ENCODE results near the gene CD99. TPM values are rescaled to one million over a fixed set of nuclear protein-coding genes. Genes with fewer than 3 reads are reported as not detected.
A peak's percentile ranks its signal among the peaks of the same experiment; 100 is the strongest.
"Not testable (repeated sequence)": the region's sequence is repeated elsewhere in the genome, so short reads cannot be mapped to it uniquely, and the experiment has no call there.

The CD99 gene
- total RNA-seq, 5 donors from 2014 or later (not counting 1 experiment from before 2014, with no cell fraction given), result 141 to 294 (median 207) TPM

GRCh38 chrX:2774057-2774456 lies 83.0 kb downstream of the CD99 start:
- ATAC-seq (replicated peaks in 1 of 4) (no peak), DNase-seq (no peak)
- ChIA-PET POLR2A (no interaction called here), CTCF (no interaction called here)
- no peak overlapping the region for H3K27ac ChIP-seq (ENCODE audit: low read length)
- no peak overlapping the region for H3K27ac Mint-ChIP-seq
- H3K4me3 ChIP-seq (ENCODE audit: control insufficient read depth in 1 of 2, extremely low read depth in 1 of 2, low read length in 1 of 2), result no peak overlapping the region
- no peaks in the 10 kb centered on the region for H3K9me3 ChIP-seq
- H3K36me3 Mint-ChIP-seq, result peaks cover 3% of the 10 kb centered on the region
- H3K27me3 ChIP-seq (replicated peaks in 1 of 2; ENCODE audit: control insufficient read depth in 2 of 2, extremely low read depth in 1 of 2, insufficient read depth in 2 of 2, low read length in 1 of 2), result peaks cover 0 to 18% of the 10 kb centered on the region in 2 experiments
- WGBS (ENCODE audit: insufficient coverage), result 93% methylated on average over 1 of the region's 5 CpGs
- no peak overlapping the region for H3K4me3 Mint-ChIP-seq
- no peaks in the 10 kb centered on the region for H3K4me1 ChIP-seq (ENCODE audit: control insufficient read depth in 1 of 2, extremely low read depth in 1 of 2, insufficient read depth in 2 of 2, low read length in 2 of 2)
- no peaks in the 10 kb centered on the region for H3K36me3 ChIP-seq (ENCODE audit: control insufficient read depth in 2 of 2, extremely low read depth in 1 of 2, insufficient read depth in 1 of 2, low read length in 1 of 2)
- peaks cover 16 to 31% of the 10 kb centered on the region in 2 donors for H3K27me3 Mint-ChIP-seq
- H3K4me1 Mint-ChIP-seq, result no peaks in the 10 kb centered on the region
- H3K9me3 Mint-ChIP-seq, result peaks cover 3 to 20% (median 12%) of the 10 kb centered on the region in 3 donors

- no peak overlapping the region for H3K4me3 Mint-ChIP-seq
- peaks cover 3% of the 10 kb centered on the region for H3K36me3 Mint-ChIP-seq
- ChIA-PET CTCF (no interaction called here), POLR2A (no interaction called here)
- Histone ChIP-seq H3K36me3 (ENCODE audit: control insufficient read depth in 2 of 2, extremely low read depth in 1 of 2, insufficient read depth in 1 of 2, low read length in 1 of 2) (no peaks in the 10 kb centered on the region), H3K27me3 (replicated peaks in 1 of 2; ENCODE audit: control insufficient read depth in 2 of 2, extremely low read depth in 1 of 2, insufficient read depth in 2 of 2, low read length in 1 of 2) (peaks cover 0 to 16% of the 10 kb centered on the region in 2 experiments), H3K4me3 (ENCODE audit: control insufficient read depth in 1 of 2, extremely low read depth in 1 of 2, low read length in 1 of 2) (no peak overlapping the region), H3K27ac (ENCODE audit: low read length) (no peak overlapping the region), H3K4me1 (ENCODE audit: control insufficient read depth in 1 of 2, extremely low read depth in 1 of 2, insufficient read depth in 2 of 2, low read length in 2 of 2) (no peaks in the 10 kb centered on the region), H3K9me3 (no peaks in the 10 kb centered on the region)
- peaks cover 16 to 26% of the 10 kb centered on the region in 2 donors for H3K27me3 Mint-ChIP-seq
- H3K27ac Mint-ChIP-seq, result no peak overlapping the region
- WGBS (ENCODE audit: insufficient coverage), result 100% methylated on average over 1 of the region's 3 CpGs
- ATAC-seq (replicated peaks in 1 of 4) (no peak), DNase-seq (no peak)
- no peaks in the 10 kb centered on the region for H3K4me1 Mint-ChIP-seq
- peaks cover 3 to 16% (median 12%) of the 10 kb centered on the region in 3 donors for H3K9me3 Mint-ChIP-seq
These were observed 83.7 kb downstream of the CD99 start for GRCh38 chrX:2774776-2775175.

- peaks cover 10 to 13% (median 11%) of the 10 kb centered on the region in 3 donors for H3K4me1 Mint-ChIP-seq
- DNase-seq; H3K27ac Mint-ChIP-seq; H3K4me3 Mint-ChIP-seq; ATAC-seq (replicated peaks in 1 of 4); H3K9me3 Mint-ChIP-seq; H3K4me1 ChIP-seq (ENCODE audit: control insufficient read depth in 1 of 2, extremely low read depth in 1 of 2, insufficient read depth in 2 of 2, low read length in 2 of 2); H3K36me3 Mint-ChIP-seq; H3K4me3 ChIP-seq (ENCODE audit: control insufficient read depth in 1 of 2, extremely low read depth in 1 of 2, low read length in 1 of 2); H3K27me3 ChIP-seq (replicated peaks in 1 of 2; ENCODE audit: control insufficient read depth in 2 of 2, extremely low read depth in 1 of 2, insufficient read depth in 2 of 2, low read length in 1 of 2); H3K27me3 Mint-ChIP-seq; H3K36me3 ChIP-seq (ENCODE audit: control insufficient read depth in 2 of 2, extremely low read depth in 1 of 2, insufficient read depth in 1 of 2, low read length in 1 of 2); H3K9me3 ChIP-seq; CTCF ChIA-PET; H3K27ac ChIP-seq (ENCODE audit: low read length); POLR2A ChIA-PET: not testable (repeated sequence)
- WGBS (ENCODE audit: insufficient coverage), result 89% methylated on average over 7 of the region's 12 CpGs
These were observed 89.6 kb downstream of the CD99 start for GRCh38 chrX:2780472-2781225.

GRCh38 chrX:2781226-2781571 lies 90.1 kb downstream of the CD99 start:
- peaks cover 10 to 13% (median 11%) of the 10 kb centered on the region in 3 donors for H3K4me1 Mint-ChIP-seq
- CTCF ChIA-PET, result no interaction called here
- POLR2A ChIA-PET, result no interaction called here
- H3K4me3 Mint-ChIP-seq, result no peak overlapping the region
- no peak for ATAC-seq (replicated peaks in 1 of 4)
- Histone ChIP-seq H3K9me3 (no peaks in the 10 kb centered on the region), H3K4me1 (ENCODE audit: control insufficient read depth in 1 of 2, extremely low read depth in 1 of 2, insufficient read depth in 2 of 2, low read length in 2 of 2) (no peaks in the 10 kb centered on the region), H3K27ac (ENCODE audit: low read length) (no peak overlapping the region), H3K36me3 (ENCODE audit: control insufficient read depth in 2 of 2, extremely low read depth in 1 of 2, insufficient read depth in 1 of 2, low read length in 1 of 2) (no peaks in the 10 kb centered on the region), H3K4me3 (ENCODE audit: control insufficient read depth in 1 of 2, extremely low read depth in 1 of 2, low read length in 1 of 2) (no peak overlapping the region), H3K27me3 (replicated peaks in 1 of 2; ENCODE audit: control insufficient read depth in 2 of 2, extremely low read depth in 1 of 2, insufficient read depth in 2 of 2, low read length in 1 of 2) (peaks cover 0 to 2% of the 10 kb centered on the region in 2 experiments)
- H3K36me3 Mint-ChIP-seq, result no peaks in the 10 kb centered on the region
- no peaks in the 10 kb centered on the region for H3K9me3 Mint-ChIP-seq
- peaks cover 3 to 7% of the 10 kb centered on the region in 2 donors for H3K27me3 Mint-ChIP-seq
- DNase-seq, result no peak
- H3K27ac Mint-ChIP-seq, result no peak overlapping the region
- no CpG with 5 or more reads among the region's 1 CpG for WGBS (ENCODE audit: insufficient coverage)

GRCh38 chrX:2781698-2782097 lies 90.6 kb downstream of the CD99 start:
- H3K4me1 Mint-ChIP-seq, result peaks cover 10 to 13% (median 11%) of the 10 kb centered on the region in 3 donors
- CTCF ChIA-PET, result no interaction called here
- H3K27me3 Mint-ChIP-seq, result peaks cover 3 to 7% of the 10 kb centered on the region in 2 donors
- DNase-seq (no peak), ATAC-seq (replicated peaks in 1 of 4) (no peak)
- Histone ChIP-seq H3K9me3 (no peaks in the 10 kb centered on the region), H3K27ac (ENCODE audit: low read length) (no peak overlapping the region), H3K27me3 (replicated peaks in 1 of 2; ENCODE audit: control insufficient read depth in 2 of 2, extremely low read depth in 1 of 2, insufficient read depth in 2 of 2, low read length in 1 of 2) (peaks cover 0 to 2% of the 10 kb centered on the region in 2 experiments), H3K4me1 (ENCODE audit: control insufficient read depth in 1 of 2, extremely low read depth in 1 of 2, insufficient read depth in 2 of 2, low read length in 2 of 2) (no peaks in the 10 kb centered on the region), H3K4me3 (ENCODE audit: control insufficient read depth in 1 of 2, extremely low read depth in 1 of 2, low read length in 1 of 2) (no peak overlapping the region), H3K36me3 (ENCODE audit: control insufficient read depth in 2 of 2, extremely low read depth in 1 of 2, insufficient read depth in 1 of 2, low read length in 1 of 2) (no peaks in the 10 kb centered on the region)
- no peaks in the 10 kb centered on the region for H3K9me3 Mint-ChIP-seq
- no CpG with 5 or more reads among the region's 6 CpGs for WGBS (ENCODE audit: insufficient coverage)
- POLR2A ChIA-PET, result no interaction called here
- peak overlapping the region in 2 of 3 donors; percentile 5 to 43 for H3K4me3 Mint-ChIP-seq
- H3K27ac Mint-ChIP-seq, result peak overlapping the region in 1 of 2 donors; percentile 45
- H3K36me3 Mint-ChIP-seq, result no peaks in the 10 kb centered on the region

GRCh38 chrX:2782171-2782570 lies 91.1 kb downstream of the CD99 start:
- Histone ChIP-seq H3K27me3 (replicated peaks in 1 of 2; ENCODE audit: control insufficient read depth in 2 of 2, extremely low read depth in 1 of 2, insufficient read depth in 2 of 2, low read length in 1 of 2) (peaks cover 0 to 2% of the 10 kb centered on the region in 2 experiments), H3K36me3 (ENCODE audit: control insufficient read depth in 2 of 2, extremely low read depth in 1 of 2, insufficient read depth in 1 of 2, low read length in 1 of 2) (no peaks in the 10 kb centered on the region), H3K4me1 (ENCODE audit: control insufficient read depth in 1 of 2, extremely low read depth in 1 of 2, insufficient read depth in 2 of 2, low read length in 2 of 2) (no peaks in the 10 kb centered on the region), H3K27ac (ENCODE audit: low read length) (no peak overlapping the region), H3K4me3 (ENCODE audit: control insufficient read depth in 1 of 2, extremely low read depth in 1 of 2, low read length in 1 of 2) (no peak overlapping the region), H3K9me3 (no peaks in the 10 kb centered on the region)
- ChIA-PET CTCF (no interaction called here), POLR2A (no interaction called here)
- no peak for DNase-seq
- peak overlapping the region in 1 of 3 donors; percentile 43 for H3K4me3 Mint-ChIP-seq
- no peaks in the 10 kb centered on the region for H3K36me3 Mint-ChIP-seq
- no peak for ATAC-seq (replicated peaks in 1 of 4)
- peaks cover 10 to 13% (median 11%) of the 10 kb centered on the region in 3 donors for H3K4me1 Mint-ChIP-seq
- WGBS (ENCODE audit: insufficient coverage), result 70% methylated on average over 2 of the region's 4 CpGs
- no peaks in the 10 kb centered on the region for H3K9me3 Mint-ChIP-seq
- peak overlapping the region in 1 of 2 donors; percentile 45 for H3K27ac Mint-ChIP-seq
- peaks cover under 1 to 9% of the 10 kb centered on the region in 2 donors for H3K27me3 Mint-ChIP-seq

Measured in T-cell (primary cell).